IMR-90 (cell line): ENCODE measurements around the gene POLE4. TPM values are rescaled to one million over a fixed set of nuclear protein-coding genes. Genes with fewer than 3 reads are reported as not detected.

ENCODE experiments used
- ATAC-seq: fragments of 200-7000 bp; cut with Tn5 transposase; 2 replicates; pipeline ENCODE4 v1.9.1; 2020; ENCODE audit warnings: low read depth, mild to moderate bottlenecking, moderate library complexity
- BruUV-seq: library from RNA; stranded (reverse); fragments of 400-500 nt; replicated peaks from 2 replicates; lab custom pipeline; 2021; lab: Mats Ljungman, UMichigan
- CTCF ChIA-PET: fragments of 300-600 bp; formaldehyde crosslinking; extraction: SDS; loops from one replicate; lab custom pipeline; 2021; ENCODE audit warnings: antibody characterized with exemption; lab: Yijun Ruan, JAX
- POLR2A ChIA-PET: fragments of 300-600 bp; sonication (Branson Sonifier 250); formaldehyde crosslinking; loops from one replicate; lab custom pipeline; 2022; ENCODE audit warnings: antibody characterized with exemption; ENCODE audit not compliant: unreplicated experiment; lab: Charles Lee
- DNase-seq: peaks from one replicate; pipeline ENCODE4 v3.0.0; 2013
- H2AFZ ChIP-seq: replicated peaks from 2 replicates; pipeline ENCODE3; 2013; ENCODE audit warnings: low read length, mild to moderate bottlenecking; ENCODE audit not compliant: poor library complexity
- H2AK5ac ChIP-seq: 2 replicates; pipeline ENCODE4 v1.6.1; 2013; ENCODE audit warnings: low read depth, low read length, inconsistent platforms
- H2AK9ac ChIP-seq: replicated peaks from 2 replicates; pipeline ENCODE3; 2013; ENCODE audit warnings: mild to moderate bottlenecking, low read depth, low read length, moderate library complexity; ENCODE audit not compliant: poor library complexity
- H2BK120ac ChIP-seq: 2 replicates; pipeline ENCODE4 v1.6.1; 2013; ENCODE audit warnings: low read depth, low read length, inconsistent platforms
- H2BK15ac ChIP-seq: 3 replicates; pipeline ENCODE4 v1.6.1; 2013; ENCODE audit warnings: low read depth, low read length, inconsistent platforms
- H2BK20ac ChIP-seq: 2 replicates; pipeline ENCODE4 v1.6.1; 2013; ENCODE audit warnings: low read depth, mild to moderate bottlenecking, inconsistent platforms, low read length, moderate library complexity
- H2BK5ac ChIP-seq: 2 replicates; pipeline ENCODE4 v1.6.1; 2013; ENCODE audit warnings: mild to moderate bottlenecking, low read depth, low read length, inconsistent platforms; ENCODE audit not compliant: poor library complexity, severe bottlenecking
- H3K14ac ChIP-seq: replicated peaks from 2 replicates; pipeline ENCODE4 v1.6.1; 2013; ENCODE audit warnings: low read depth, low read length, inconsistent platforms
- H3K18ac ChIP-seq: 2 replicates; pipeline ENCODE4 v1.6.1; 2013; ENCODE audit warnings: low read depth, low read length, control low read depth
- H3K23ac ChIP-seq: 2 replicates; pipeline ENCODE4 v1.6.1; 2013; ENCODE audit warnings: low read depth, low read length, inconsistent platforms
- H3K27ac ChIP-seq: 2 replicates; pipeline ENCODE4 v1.5.1; 2013; ENCODE audit warnings: mild to moderate bottlenecking, control low read depth, low read length; ENCODE audit not compliant: insufficient read depth
- H3K27me3 ChIP-seq: 2 replicates; pipeline ENCODE4 v1.6.1; 2013; ENCODE audit warnings: low read length; ENCODE audit not compliant: control insufficient read depth, insufficient read depth
- H3K36me3 ChIP-seq: 2 replicates; pipeline ENCODE4 v1.6.1; 2013; ENCODE audit warnings: low read length, mixed read lengths; ENCODE audit not compliant: control insufficient read depth, insufficient read depth
- H3K4ac ChIP-seq: 2 replicates; pipeline ENCODE4 v1.6.1; 2013; ENCODE audit warnings: low read depth, low read length, inconsistent platforms
- H3K4me1 ChIP-seq: 2 replicates; pipeline ENCODE4 v1.6.1; 2013; ENCODE audit warnings: low read length, mixed read lengths; ENCODE audit not compliant: control insufficient read depth, insufficient read depth
- H3K4me2 ChIP-seq: 2 replicates; pipeline ENCODE4 v1.6.1; 2013; ENCODE audit warnings: low read depth, mild to moderate bottlenecking, control low read depth, low read length, moderate library complexity
- H3K4me3 ChIP-seq: 2 replicates; pipeline ENCODE4 v1.5.1; 2013; ENCODE audit warnings: low read depth, mild to moderate bottlenecking, control low read depth, low read length, moderate library complexity; ENCODE audit not compliant: insufficient read depth
- H3K56ac ChIP-seq: 2 replicates; pipeline ENCODE4 v1.6.1; 2013; ENCODE audit warnings: low read length, inconsistent platforms; ENCODE audit not compliant: insufficient read depth; ENCODE audit errors: extremely low read depth
- H3K79me1 ChIP-seq, 2 experiments: 2 replicates each; pipeline ENCODE4 v1.6.1; 2013; ENCODE audit warnings: low read length in 2 of 2, inconsistent platforms in 1 of 2, low read depth in 1 of 2
- H3K9ac ChIP-seq: 2 replicates; pipeline ENCODE4 v1.6.1; 2013; ENCODE audit warnings: low read depth, low read length, control low read depth
- H3K9me1 ChIP-seq: 2 replicates; pipeline ENCODE4 v1.6.1; 2013; ENCODE audit warnings: low read length, inconsistent platforms; ENCODE audit not compliant: insufficient read depth
- H3K9me3 ChIP-seq: 2 replicates; pipeline ENCODE4 v1.6.1; 2013; ENCODE audit warnings: low read length; ENCODE audit not compliant: control insufficient read depth, insufficient read depth
- H4K20me1 ChIP-seq: 2 replicates; pipeline ENCODE4 v1.6.1; 2013; ENCODE audit warnings: low read length, inconsistent platforms; ENCODE audit not compliant: insufficient read depth
- H4K5ac ChIP-seq: 2 replicates; pipeline ENCODE4 v1.6.1; 2013; ENCODE audit warnings: mild to moderate bottlenecking, low read depth, low read length, control low read depth
- H4K8ac ChIP-seq, 2 experiments: 2 replicates each; pipeline ENCODE4 v1.6.1; 2013; ENCODE audit warnings: low read depth in 2 of 2, low read length in 2 of 2, control low read depth in 1 of 2, inconsistent platforms in 1 of 2
- H4K91ac ChIP-seq: 2 replicates; pipeline ENCODE4 v1.6.1; 2013; ENCODE audit warnings: low read depth, low read length, inconsistent platforms; ENCODE audit not compliant: insufficient read depth
- BHLHE40 ChIP-seq: fragments of 150-350 bp; IDR thresholded peaks from 2 replicates; pipeline ENCODE4 v1.6.1; 2016; ENCODE audit warnings: mild to moderate bottlenecking, low read depth, low read length
- CEBPB ChIP-seq: IDR thresholded peaks from 2 replicates; pipeline ENCODE4 v1.6.1; 2012; ENCODE audit warnings: low read depth, low read length, improper control_type of control experiment
- CHD1 ChIP-seq: IDR thresholded peaks from 2 replicates; pipeline ENCODE4 v1.6.1; 2012; ENCODE audit warnings: low read depth, low read length, improper control_type of control experiment
- CTCF ChIP-seq: conservative IDR thresholded peaks from 2 replicates; pipeline ENCODE4 v1.5.1; 2012; ENCODE audit warnings: mild to moderate bottlenecking, low read depth, low read length, improper control_type of control experiment
- ELK1 ChIP-seq: fragments of 150-350 bp; IDR thresholded peaks from 2 replicates; pipeline ENCODE4 v1.6.1; 2016; ENCODE audit warnings: low read depth, mild to moderate bottlenecking, low read length, moderate library complexity, borderline replicate concordance
- FOS ChIP-seq: fragments of 150-350 bp; IDR thresholded peaks from 2 replicates; pipeline ENCODE4 v1.6.1; 2016; ENCODE audit warnings: low read depth, low read length
- MAFK ChIP-seq: IDR thresholded peaks from 2 replicates; pipeline ENCODE4 v1.6.1; 2012; ENCODE audit warnings: low read depth, low read length, improper control_type of control experiment
- MAZ ChIP-seq: IDR thresholded peaks from 2 replicates; pipeline ENCODE4 v1.6.1; 2012; ENCODE audit warnings: low read depth, mild to moderate bottlenecking, low read length, improper control_type of control experiment, moderate library complexity, borderline replicate concordance
- MXI1 ChIP-seq: IDR thresholded peaks from 2 replicates; pipeline ENCODE4 v1.6.1; 2012; ENCODE audit warnings: low read depth, mild to moderate bottlenecking, low read length, moderate library complexity, borderline replicate concordance
- NFE2L2 ChIP-seq: fragments of 150-350 bp; IDR thresholded peaks from 2 replicates; pipeline ENCODE4 v1.6.1; 2016; ENCODE audit warnings: low read depth, mild to moderate bottlenecking, low read length
- POLR2A ChIP-seq: IDR thresholded peaks from 2 replicates; pipeline ENCODE4 v1.6.1; 2012; ENCODE audit warnings: mild to moderate bottlenecking, low read depth, low read length
- RAD21 ChIP-seq: IDR thresholded peaks from 2 replicates; pipeline ENCODE4 v1.6.1; 2012; ENCODE audit warnings: low read length, improper control_type of control experiment
- RCOR1 ChIP-seq: IDR thresholded peaks from 2 replicates; pipeline ENCODE4 v1.6.1; 2012; ENCODE audit warnings: mild to moderate bottlenecking, low read length, improper control_type of control experiment; ENCODE audit not compliant: insufficient replicate concordance
- RFX5 ChIP-seq: IDR thresholded peaks from 2 replicates; pipeline ENCODE4 v1.8.0; 2012; ENCODE audit warnings: low read depth, mild to moderate bottlenecking, low read length, moderate library complexity
- SMC3 ChIP-seq: fragments of 150-350 bp; IDR thresholded peaks from 2 replicates; pipeline ENCODE4 v1.6.1; 2016; ENCODE audit warnings: low read depth, mild to moderate bottlenecking, antibody characterized with exemption, low read length, moderate library complexity
- USF2 ChIP-seq: fragments of 150-350 bp; IDR thresholded peaks from 2 replicates; pipeline ENCODE4 v1.6.1; 2017; ENCODE audit warnings: mild to moderate bottlenecking, antibody characterized with exemption, low read length, low read depth
- WGBS, 2 experiments: methylation state at CpG; one replicate each; pipeline versions ENCODE4 v1.1.5 to v1.1.7; 2013; ENCODE audit warnings: missing lambda C conversion rate in 2 of 2; ENCODE audit not compliant: insufficient read length in 1 of 2; ENCODE audit errors: extremely low coverage in 2 of 2; 5-methylcytosine and 5-hydroxymethylcytosine counted together
- dilution Hi-C: fragments of 300-500 bp; cut with HindIII; formaldehyde crosslinking; loops from one replicate; pipeline ENCODE4 v1.14.3; 2018; ENCODE audit warnings: low sequenced_read_pairs; ENCODE audit not compliant: unreplicated experiment
- in situ Hi-C: fragments of 300-500 bp; cut with MboI; formaldehyde crosslinking; loops from 3 replicates; pipeline ENCODE4 v1.14.3; 2019; ENCODE audit warnings: low sequenced_read_pairs, inconsistent platforms, mixed read lengths
- intact Hi-C: fragments of 100-400 bp; cut with micrococcal nuclease; formaldehyde crosslinking; loops from 2 replicates; pipeline ENCODE4 v1.10.0; 2022
- polyA plus RNA-seq, 3 experiments: library from polyadenylated mRNA; depleted of rRNA; stranded (reverse); fragments of >200 nt; gene quantifications; 2 replicates each; pipeline ENCODE4 v1.2.3, GENCODE V29; 2012; ENCODE audit warnings: low replicate concordance in 1 of 3
- total RNA-seq: library from RNA; depleted of rRNA; stranded (reverse); fragments of >200 nt; gene quantifications from 2 replicates; pipeline ENCODE4 v1.2.3, GENCODE V29; 2012

Gene POLE4
- total and polyA plus RNA-seq, 2 of the 4 experiments (the other 2 are of a cell fraction) = 9.0 to 23.9 TPM

DNA sequence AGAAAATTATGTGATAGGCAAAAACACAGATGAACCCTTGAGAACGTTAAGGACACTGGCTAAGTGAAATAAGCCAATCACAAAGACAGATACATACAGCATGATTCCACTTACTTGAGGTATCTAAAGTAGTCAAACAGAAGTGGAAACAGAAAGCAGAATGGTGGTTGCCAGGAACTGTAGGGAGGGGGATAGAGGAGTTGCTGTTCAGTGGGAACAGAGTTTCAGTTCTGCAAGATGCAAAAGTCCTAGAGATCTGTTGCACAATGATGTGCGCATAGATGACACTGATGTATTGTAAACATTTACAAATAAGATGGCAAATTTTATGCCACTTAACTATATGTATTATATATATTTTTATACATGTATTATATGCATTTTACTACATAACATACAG, 59.7 kb downstream of the POLE4 start:
- DNase-seq = no peak
- H2BK20ac ChIP-seq = no peak overlapping the region
- peaks cover 5% of the 10 kb centered on the region for H3K4me1 ChIP-seq
- CTCF ChIA-PET = no interaction called here
- H3K9ac ChIP-seq = no peak overlapping the region
- TF ChIP-seq RFX5 = no peak
- TF ChIP-seq BHLHE40 = no peak
- no peak for TF ChIP-seq RCOR1
- TF ChIP-seq MXI1 = no peak
- TF ChIP-seq CTCF = no peak
- TF ChIP-seq CEBPB = no peak
- TF ChIP-seq CHD1 = no peak
- no peak for TF ChIP-seq SMC3
- no peak for TF ChIP-seq NFE2L2
- no peak for TF ChIP-seq USF2
- TF ChIP-seq MAFK = no peak
- TF ChIP-seq RAD21 = no peak
- no peak for TF ChIP-seq FOS
- TF ChIP-seq POLR2A = no peak
- TF ChIP-seq ELK1 = no peak
- no peak for TF ChIP-seq MAZ
- BruUV-seq = no TSS peak
- ATAC-seq = no peak
- no peaks in the 10 kb centered on the region for H4K20me1 ChIP-seq
- intact Hi-C loops (no loop called here), dilution Hi-C loops (no loop called here), in situ Hi-C loops (no loop called here)
- no CpG with 5 or more reads among the region's 2 CpGs for WGBS, 2 experiments
- no peaks in the 10 kb centered on the region for H3K36me3 ChIP-seq
- no peaks in the 10 kb centered on the region for H3K9me3 ChIP-seq
- no peak overlapping the region for H3K56ac ChIP-seq
- no peak overlapping the region for H3K4ac ChIP-seq
- POLR2A ChIA-PET = no interaction called here
- H2BK120ac ChIP-seq = no peak overlapping the region
- H2AK9ac ChIP-seq = no peak overlapping the region
- H3K79me1 ChIP-seq = no peaks in the 10 kb centered on the region
- H3K9me1 ChIP-seq = 0 out of 2 replicates have a peak, but pooled peaks cover 2% of the 10 kb centered on the region
- no peak overlapping the region for H4K5ac ChIP-seq
- no peak overlapping the region for H3K27ac ChIP-seq
- no peaks in the 10 kb centered on the region for H3K27me3 ChIP-seq
- H3K4me3 ChIP-seq = no peak overlapping the region
- H2AFZ ChIP-seq = no peak overlapping the region
- no peak overlapping the region for H3K18ac ChIP-seq
- H3K4me2 ChIP-seq = no peak overlapping the region
- H2BK5ac ChIP-seq = no peak overlapping the region
- no peak overlapping the region for H4K8ac ChIP-seq
- no peak overlapping the region for H3K14ac ChIP-seq
- H2BK15ac ChIP-seq = no peak overlapping the region
- no peak overlapping the region for H4K91ac ChIP-seq
- no peak overlapping the region for H2AK5ac ChIP-seq
- H3K23ac ChIP-seq = no peak overlapping the region; the same call in 1 of the 2 replicates
